HCT116 (cell line): ENCODE data around the gene ANXA4. TPM values are rescaled to one million over a fixed set of nuclear protein-coding genes. Genes with fewer than 3 reads are reported as not detected.

Experiments used
- ATAC-seq: fragments of 200-7000 bp; cut with Tn5 transposase; 2 replicates; pipeline ENCODE4 v1.9.1; 2020; ENCODE audit warnings: mild to moderate bottlenecking, moderate library complexity
- BruUV-seq: library from RNA; stranded (reverse); fragments of 400-500 nt; replicated peaks from 2 replicates; lab custom pipeline; 2021; lab: Mats Ljungman, UMichigan
- CTCF ChIA-PET: fragments of 300-600 bp; sonication (Branson Sonifier 250); formaldehyde crosslinking; loops from one replicate; lab custom pipeline; 2021; ENCODE audit warnings: antibody characterized with exemption; lab: Charles Lee
- POLR2A ChIA-PET: fragments of 300-600, 350-600 bp; sonication (Branson Sonifier 250); formaldehyde crosslinking; loops from one replicate; lab custom pipeline; 2021; ENCODE audit warnings: antibody characterized with exemption; lab: Charles Lee
- RAD21 ChIA-PET, 2 experiments: fragments of 300-600 bp; sonication (Branson Sonifier 250); formaldehyde crosslinking; loops; one replicate each; lab custom pipeline; 2023; ENCODE audit warnings: low total read pairs in 2 of 2; ENCODE audit not compliant: uncharacterized antibody in 2 of 2, unreplicated experiment in 2 of 2, low non-redundant PET in 1 of 2; lab: Charles Lee
- DNase-seq: peaks from one replicate; pipeline ENCODE4 v3.0.0-alpha.2; 2010; ENCODE audit warnings: low read depth, low spot score
- H2AFZ ChIP-seq: fragments of 200-600 bp; shearing (Covaris generic), sonication (generic); 2 replicates; pipeline ENCODE4 v1.6.1; 2017; ENCODE audit warnings: low read depth, mixed run types, mixed read lengths, antibody characterized with exemption, low read length; ENCODE audit not compliant: poor library complexity, severe bottlenecking
- H3K27ac ChIP-seq: 2 replicates; pipeline ENCODE4 v1.5.1; 2012; ENCODE audit warnings: low read depth, low read length
- H3K27me3 ChIP-seq: fragments of 200-600 bp; sonication (generic); 2 replicates; pipeline ENCODE4 v1.6.1; 2016; ENCODE audit warnings: mixed run types, low read length, mixed read lengths; ENCODE audit not compliant: insufficient read depth
- H3K36me3 ChIP-seq, 2 experiments: fragments of 200-500 bp in 1 of 2; fragments of 200-600 bp in 1 of 2; sonication (Bioruptor generic) in 1 of 2; sonication (generic) in 1 of 2; 2 replicates each; pipeline versions ENCODE4 v1.5.1 to v1.6.1; 2014 to 2016; ENCODE audit warnings: low read length in 2 of 2, inconsistent platforms in 1 of 2, mixed read lengths in 1 of 2, mixed run types in 1 of 2; ENCODE audit not compliant: insufficient read depth in 2 of 2, control insufficient read depth in 1 of 2
- H3K4me1 ChIP-seq, 2 experiments: fragments of 200-600 bp in 1 of 2; sonication (generic) in 1 of 2; 2 replicates each; pipeline versions ENCODE4 v1.5.1 to v1.6.1; 2012 to 2017; ENCODE audit warnings: low read length in 2 of 2, inconsistent platforms in 1 of 2, mild to moderate bottlenecking in 1 of 2, mixed read lengths in 1 of 2, mixed run types in 1 of 2, moderate library complexity in 1 of 2; ENCODE audit not compliant: insufficient read depth in 2 of 2, control insufficient read depth in 1 of 2
- H3K4me2 ChIP-seq: fragments of 200-600 bp; sonication (generic); 2 replicates; pipeline ENCODE4 v1.6.1; 2017; ENCODE audit warnings: mixed run types, low read length, mixed read lengths
- H3K4me3 ChIP-seq, 2 experiments: fragments of 200-600 bp in 1 of 2; sonication (generic) in 1 of 2; replicated peaks in 1 of 2; 2 replicates each; pipeline ENCODE4 v1.5.1; 2011 to 2016; ENCODE audit warnings: low read length in 2 of 2, control low read depth in 1 of 2, low read depth in 1 of 2, mild to moderate bottlenecking in 1 of 2, mixed read lengths in 1 of 2, mixed run types in 1 of 2
- H3K79me2 ChIP-seq: fragments of 200-600 bp; sonication (generic); 2 replicates; pipeline ENCODE4 v1.6.1; 2017; ENCODE audit warnings: mild to moderate bottlenecking, mixed run types, low read length, moderate library complexity, mixed read lengths; ENCODE audit not compliant: insufficient read depth
- H3K9ac ChIP-seq: fragments of 200-600 bp; sonication (generic); 2 replicates; pipeline ENCODE4 v1.6.1; 2016; ENCODE audit warnings: low read length, mixed read lengths
- H3K9me2 ChIP-seq: fragments of 200-600 bp; sonication (generic), shearing (Covaris generic); 2 replicates; pipeline ENCODE4 v1.6.1; 2017; ENCODE audit warnings: mixed run types, mild to moderate bottlenecking, moderate library complexity; ENCODE audit not compliant: insufficient read depth
- H3K9me3 ChIP-seq, 2 experiments: fragments of 200-500 bp in 1 of 2; fragments of 200-600 bp in 1 of 2; sonication (Bioruptor generic) in 1 of 2; sonication (generic) in 1 of 2; 2 replicates each; pipeline ENCODE4 v1.6.1; 2014 to 2017; ENCODE audit warnings: low read length in 2 of 2, mixed read lengths in 2 of 2, inconsistent platforms in 1 of 2, low read depth in 1 of 2, mild to moderate bottlenecking in 1 of 2, mixed run types in 1 of 2, moderate library complexity in 1 of 2; ENCODE audit not compliant: control insufficient read depth in 1 of 2, insufficient read depth in 1 of 2
- H4K20me1 ChIP-seq: fragments of 200-600 bp; sonication (generic), shearing (Covaris generic); 2 replicates; pipeline ENCODE4 v1.6.1; 2017; ENCODE audit warnings: mixed run types, mild to moderate bottlenecking, moderate library complexity; ENCODE audit not compliant: insufficient read depth
- ATF3 ChIP-seq: IDR thresholded peaks from 2 replicates; pipeline ENCODE4 v1.6.1; 2012
- CBX3 ChIP-seq: IDR thresholded peaks from 2 replicates; pipeline ENCODE4 v1.6.1; 2012; ENCODE audit warnings: low read depth
- CEBPB ChIP-seq: IDR thresholded peaks from 2 replicates; pipeline ENCODE4 v1.6.1; 2012; ENCODE audit warnings: low read depth
- EGR1 ChIP-seq: IDR thresholded peaks from 2 replicates; pipeline ENCODE4 v1.6.1; 2012; ENCODE audit warnings: low read depth
- EZH2 ChIP-seq: fragments of 200-600 bp; sonication (generic); IDR thresholded peaks from 2 replicates; pipeline ENCODE4 v1.6.1; 2017; ENCODE audit warnings: antibody characterized with exemption, mixed run types
- FOSL1 ChIP-seq: IDR thresholded peaks from 2 replicates; pipeline ENCODE4 v1.6.1; 2012; ENCODE audit warnings: low read depth
- JUND ChIP-seq: IDR thresholded peaks from 2 replicates; pipeline ENCODE4 v1.6.1; 2012
- MAX ChIP-seq: IDR thresholded peaks from 2 replicates; pipeline ENCODE4 v1.6.1; 2012
- POLR2AphosphoS5 ChIP-seq: IDR thresholded peaks from 2 replicates; pipeline ENCODE4 v1.6.1; 2011; ENCODE audit warnings: mild to moderate bottlenecking, low read depth, low read length, moderate library complexity
- REST ChIP-seq: IDR thresholded peaks from 2 replicates; pipeline ENCODE4 v1.6.1; 2012; ENCODE audit warnings: low read depth
- SIN3A ChIP-seq: IDR thresholded peaks from 2 replicates; pipeline ENCODE4 v1.6.1; 2012; ENCODE audit warnings: low read depth
- SP1 ChIP-seq: IDR thresholded peaks from 2 replicates; pipeline ENCODE4 v1.6.1; 2012; ENCODE audit warnings: low read depth
- TCF7L2 ChIP-seq: IDR thresholded peaks from 2 replicates; pipeline ENCODE4 v1.7.0; 2011; ENCODE audit warnings: borderline replicate concordance, inconsistent platforms; ENCODE audit not compliant: insufficient read depth, insufficient read length; ENCODE audit errors: extremely low read depth
- ZFX ChIP-seq: fragments of 450-650 bp; IDR thresholded peaks from 2 replicates; pipeline ENCODE4 v1.6.1; 2017
- ZNF274 ChIP-seq: fragments of 200-500 bp; sonication (Bioruptor generic); IDR thresholded peaks from 2 replicates; pipeline ENCODE4 v1.6.1; 2014; ENCODE audit warnings: mild to moderate bottlenecking, low read depth, low read length, inconsistent platforms
- intact Hi-C: fragments of 100-400 bp; cut with micrococcal nuclease; formaldehyde crosslinking; loops from 2 replicates; pipeline ENCODE4 v1.10.0; 2022
- total RNA-seq: library from RNA; stranded (reverse); gene quantifications from one replicate; pipeline ENCODE4 v1.2.1, GENCODE V29; 2021; ENCODE audit not compliant: unreplicated experiment

The ANXA4 gene
- total RNA-seq, 1 experiment from 2014 or later, result 64.6 TPM

GRCh38 chr2:69797836-69798289, 55.9 kb downstream of the ANXA4 start:
- DNase-seq (no peak), ATAC-seq (no peak)
- no peak for TF ChIP-seq EGR1
- no peak for TF ChIP-seq TCF7L2
- TF ChIP-seq SP1, result no peak
- TF ChIP-seq CBX3, result no peak
- TF ChIP-seq ATF3, result no peak
- no peak for TF ChIP-seq ZFX
- H3K27ac ChIP-seq, result no peak overlapping the region
- intact Hi-C loops, result no loop called here
- no peak overlapping the region for H3K4me2 ChIP-seq
- no peak overlapping the region for H3K9ac ChIP-seq
- no peaks in the 10 kb centered on the region for H3K27me3 ChIP-seq
- no peak overlapping the region for H2AFZ ChIP-seq
- ChIA-PET RAD21 (no interaction called here), POLR2A (no interaction called here), CTCF (no interaction called here)
- no peak overlapping the region for H3K4me3 ChIP-seq
- no TSS peak for BruUV-seq
- no peaks in the 10 kb centered on the region for H3K79me2 ChIP-seq
- H3K9me3 ChIP-seq, result no peaks in the 10 kb centered on the region
- no peaks in the 10 kb centered on the region for H4K20me1 ChIP-seq
- H3K9me2 ChIP-seq, result no peaks in the 10 kb centered on the region
- H3K4me1 ChIP-seq, result no peaks in the 10 kb centered on the region
- no peaks in the 10 kb centered on the region for H3K36me3 ChIP-seq

GRCh38 chr2:69798290-69798908, 56.5 kb downstream of the ANXA4 start:
- no peaks in the 10 kb centered on the region for H4K20me1 ChIP-seq
- no peak for DNase-seq
- H3K4me3 ChIP-seq, result no peak overlapping the region
- CTCF ChIA-PET, result interaction anchor here (1.3 kb wide), 1 partner anchor 74 kb away, joined by 3 read pairs; no protein-coding TSS in a partner anchor
- TF ChIP-seq TCF7L2, result no peak
- no peak for TF ChIP-seq REST
- no peak for TF ChIP-seq CEBPB
- no peak for TF ChIP-seq SP1
- no peak for TF ChIP-seq ATF3
- no peak for TF ChIP-seq ZFX
- no peak for TF ChIP-seq ZNF274
- TF ChIP-seq FOSL1, result no peak
- TF ChIP-seq JUND, result no peak
- no peak for TF ChIP-seq SIN3A
- no peak for TF ChIP-seq EZH2
- no peak for TF ChIP-seq POLR2AphosphoS5
- no peak for TF ChIP-seq MAX
- TF ChIP-seq, all 23 proteins: peak for 0
- Histone ChIP-seq H3K9ac (no peak overlapping the region), H3K4me1 (no peaks in the 10 kb centered on the region), H3K79me2 (no peaks in the 10 kb centered on the region), H3K27me3 (no peaks in the 10 kb centered on the region), H3K9me2 (no peaks in the 10 kb centered on the region), H2AFZ (no peak overlapping the region), H3K9me3 (no peaks in the 10 kb centered on the region), H3K36me3 (no peaks in the 10 kb centered on the region), H3K27ac (no peak overlapping the region), H3K4me2 (no peak overlapping the region)
- intact Hi-C loops, result no loop called here
- ATAC-seq, result no peak
- ChIA-PET POLR2A (no interaction called here), RAD21 (no interaction called here)
- BruUV-seq, result no TSS peak
